ENCODE results near the gene ING1.
A peak's percentile ranks its signal among the peaks of the same experiment; 100 is the strongest.
"Not testable (repeated sequence)": the region's sequence is repeated elsewhere in the genome, so short reads cannot be mapped to it uniquely, and the experiment has no call there.

Gene ING1

DNA sequence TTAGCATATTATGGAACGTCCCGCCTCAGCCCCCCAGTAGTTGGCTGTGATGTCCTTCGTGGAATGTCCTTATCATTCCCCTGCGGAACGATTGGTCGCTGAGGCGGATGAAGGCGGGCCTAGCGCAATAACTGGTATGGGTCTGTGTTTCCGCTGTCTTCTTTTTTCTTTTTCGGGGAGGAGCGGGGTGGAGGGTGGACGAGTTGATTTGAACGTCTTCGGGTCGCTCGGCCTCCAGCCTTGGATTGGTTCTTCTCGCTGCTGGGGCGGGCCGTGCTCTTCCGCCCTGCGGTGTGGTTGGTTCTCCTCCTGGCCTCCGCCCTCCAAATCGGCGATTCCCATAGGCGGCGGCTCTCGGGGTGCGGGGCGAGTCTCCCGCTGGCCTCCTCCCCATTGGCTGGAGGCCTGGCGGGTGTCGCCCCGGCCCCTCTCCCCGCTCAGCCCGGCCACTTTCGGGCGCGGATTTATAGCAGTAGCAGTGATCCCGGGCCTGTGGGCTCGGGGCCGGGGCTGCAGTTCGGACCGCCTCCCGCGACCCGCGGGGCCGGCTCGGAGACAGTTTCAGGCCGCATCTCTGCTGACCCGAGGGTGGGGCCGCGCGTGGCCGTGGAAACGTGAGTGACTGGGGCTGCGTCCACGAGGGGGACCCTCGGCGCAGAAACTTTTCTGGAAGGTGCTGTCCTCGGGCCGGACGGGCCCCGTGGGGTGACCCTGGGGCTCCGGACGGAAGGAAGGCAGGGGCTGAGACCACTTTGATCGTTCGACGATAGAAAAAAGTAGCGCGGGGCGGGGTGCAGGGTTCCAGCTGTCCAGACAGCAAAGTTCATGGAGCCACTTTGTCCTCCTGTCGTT lies 2.1 kb downstream of the ING1 start:
- Histone ChIP-seq H3K27ac (ENCODE audit: insufficient read depth, low read depth, low read length, poor library complexity, severe bottlenecking) (peak overlapping the region; percentile 84), H3K36me3 (ENCODE audit: control insufficient read depth, insufficient read depth, low read length) (peaks cover 7% of the 10 kb centered on the region), H3K4me3 (ENCODE audit: insufficient read depth, low read depth, low read length) (peak overlapping the region; percentile 99), H3K9me3 (ENCODE audit: control insufficient read depth, low read length) (no peaks in the 10 kb centered on the region), H3K27me3 (ENCODE audit: control insufficient read depth, insufficient read depth, low read length, poor library complexity, severe bottlenecking) (no peaks in the 10 kb centered on the region), H3K4me1 (ENCODE audit: control insufficient read depth, insufficient read depth, low read length) (peaks cover 9% of the 10 kb centered on the region)
- 0 to 1% methylated on average over 74 of the region's 74 CpGs for WGBS, 2 experiments

DNA sequence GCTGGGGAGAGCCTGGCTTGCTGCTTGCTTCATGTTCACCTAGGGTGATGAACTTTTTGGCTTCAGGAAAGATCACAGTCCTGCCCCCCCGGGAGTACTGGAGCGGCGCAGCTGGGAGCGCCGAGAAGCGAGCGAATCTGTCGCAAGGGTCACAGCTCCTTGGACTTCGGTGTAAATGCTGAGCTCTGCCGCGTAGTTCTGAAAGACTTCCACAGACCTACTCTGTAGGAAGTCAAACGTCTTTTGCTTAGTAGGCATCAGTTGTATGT lies 2.7 kb downstream of the ING1 start:
- H3K4me3 ChIP-seq (ENCODE audit: insufficient read depth, low read depth, low read length) = peak overlapping the region; percentile 99
- no peaks in the 10 kb centered on the region for H3K27me3 ChIP-seq (ENCODE audit: control insufficient read depth, insufficient read depth, low read length, poor library complexity, severe bottlenecking)
- H3K9me3 ChIP-seq (ENCODE audit: control insufficient read depth, low read length) = no peaks in the 10 kb centered on the region
- WGBS, 2 experiments = 1 to 2% methylated on average over 12 of the region's 12 CpGs
- peaks cover 13% of the 10 kb centered on the region for H3K36me3 ChIP-seq (ENCODE audit: control insufficient read depth, insufficient read depth, low read length)
- peak overlapping the region; percentile 67 for H3K27ac ChIP-seq (ENCODE audit: insufficient read depth, low read depth, low read length, poor library complexity, severe bottlenecking)
- peaks cover 9% of the 10 kb centered on the region for H3K4me1 ChIP-seq (ENCODE audit: control insufficient read depth, insufficient read depth, low read length)

- Histone ChIP-seq H3K36me3 (ENCODE audit: control insufficient read depth, insufficient read depth, low read length) (peaks cover 13% of the 10 kb centered on the region), H3K27me3 (ENCODE audit: control insufficient read depth, insufficient read depth, low read length, poor library complexity, severe bottlenecking) (no peaks in the 10 kb centered on the region), H3K9me3 (ENCODE audit: control insufficient read depth, low read length) (no peaks in the 10 kb centered on the region), H3K4me1 (ENCODE audit: control insufficient read depth, insufficient read depth, low read length) (peaks cover 9% of the 10 kb centered on the region), H3K27ac (ENCODE audit: insufficient read depth, low read depth, low read length, poor library complexity, severe bottlenecking) (no peak overlapping the region), H3K4me3 (ENCODE audit: insufficient read depth, low read depth, low read length) (no peak overlapping the region)
- 96 to 97% methylated on average over 61 of the region's 61 CpGs for WGBS, 2 experiments
Measured at GRCh38 chr13:110719036-110719710, 5.7 kb downstream of the ING1 start.

- Histone ChIP-seq H3K9me3 (ENCODE audit: control insufficient read depth, low read length) (no peaks in the 10 kb centered on the region), H3K36me3 (ENCODE audit: control insufficient read depth, insufficient read depth, low read length) (peaks cover 13% of the 10 kb centered on the region), H3K4me3 (ENCODE audit: insufficient read depth, low read depth, low read length) (no peak overlapping the region), H3K4me1 (ENCODE audit: control insufficient read depth, insufficient read depth, low read length) (peaks cover 2% of the 10 kb centered on the region), H3K27me3 (ENCODE audit: control insufficient read depth, insufficient read depth, low read length, poor library complexity, severe bottlenecking) (no peaks in the 10 kb centered on the region), H3K27ac (ENCODE audit: insufficient read depth, low read depth, low read length, poor library complexity, severe bottlenecking) (no peak overlapping the region)
- WGBS, 2 experiments = 90 to 94% methylated on average over 4 of the region's 5 CpGs
Measured at GRCh38 chr13:110722971-110723370, 9.5 kb downstream of the ING1 start.

GRCh38 chr13:110723598-110723997 lies 10.1 kb downstream of the ING1 start:
- Histone ChIP-seq H3K27ac (ENCODE audit: insufficient read depth, low read depth, low read length, poor library complexity, severe bottlenecking) (no peak overlapping the region), H3K36me3 (ENCODE audit: control insufficient read depth, insufficient read depth, low read length) (peaks cover 13% of the 10 kb centered on the region), H3K27me3 (ENCODE audit: control insufficient read depth, insufficient read depth, low read length, poor library complexity, severe bottlenecking) (no peaks in the 10 kb centered on the region), H3K4me3 (ENCODE audit: insufficient read depth, low read depth, low read length) (no peak overlapping the region), H3K4me1 (ENCODE audit: control insufficient read depth, insufficient read depth, low read length) (no peaks in the 10 kb centered on the region), H3K9me3 (ENCODE audit: control insufficient read depth, low read length) (no peaks in the 10 kb centered on the region)
- WGBS, 2 experiments = 91 to 92% methylated on average over 8 of the region's 8 CpGs

DNA sequence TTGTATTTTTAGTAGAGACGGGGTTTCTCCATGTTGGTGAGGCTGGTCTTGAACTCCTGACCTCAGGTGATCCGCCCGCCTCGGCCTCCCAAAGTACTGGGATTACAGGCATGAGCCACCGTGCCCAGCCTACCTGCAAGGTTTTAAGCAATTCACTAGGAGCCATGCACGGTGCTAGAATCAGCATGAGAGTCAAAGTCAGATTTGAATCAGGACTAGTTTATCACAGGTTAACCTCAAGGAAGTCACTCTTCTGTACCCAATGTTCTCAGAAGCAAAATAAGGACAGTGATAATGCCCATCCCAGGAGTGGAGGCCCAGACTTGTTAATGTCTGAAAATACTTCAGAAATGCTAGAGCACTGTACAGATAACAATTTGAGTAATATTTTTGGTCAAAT lies 12.7 kb downstream of the ING1 start:
- H3K4me3 ChIP-seq (ENCODE audit: insufficient read depth, low read depth, low read length); H3K9me3 ChIP-seq (ENCODE audit: control insufficient read depth, low read length); H3K27ac ChIP-seq (ENCODE audit: insufficient read depth, low read depth, low read length, poor library complexity, severe bottlenecking); H3K4me1 ChIP-seq (ENCODE audit: control insufficient read depth, insufficient read depth, low read length); H3K27me3 ChIP-seq (ENCODE audit: control insufficient read depth, insufficient read depth, low read length, poor library complexity, severe bottlenecking); H3K36me3 ChIP-seq (ENCODE audit: control insufficient read depth, insufficient read depth, low read length): not testable (repeated sequence)
- WGBS, 2 experiments = 93 to 94% methylated on average over 6 of the region's 6 CpGs

- H3K4me3 ChIP-seq (ENCODE audit: insufficient read depth, low read depth, low read length) = no peak overlapping the region
- H3K27ac ChIP-seq (ENCODE audit: insufficient read depth, low read depth, low read length, poor library complexity, severe bottlenecking) = no peak overlapping the region
- WGBS, 2 experiments = 95 to 98% methylated on average over 9 of the region's 9 CpGs
- no peaks in the 10 kb centered on the region for H3K27me3 ChIP-seq (ENCODE audit: control insufficient read depth, insufficient read depth, low read length, poor library complexity, severe bottlenecking)
- no peaks in the 10 kb centered on the region for H3K4me1 ChIP-seq (ENCODE audit: control insufficient read depth, insufficient read depth, low read length)
- H3K9me3 ChIP-seq (ENCODE audit: control insufficient read depth, low read length) = no peaks in the 10 kb centered on the region
- no peaks in the 10 kb centered on the region for H3K36me3 ChIP-seq (ENCODE audit: control insufficient read depth, insufficient read depth, low read length)
Measured at GRCh38 chr13:110726726-110727125, 13.2 kb downstream of the ING1 start.

DNA sequence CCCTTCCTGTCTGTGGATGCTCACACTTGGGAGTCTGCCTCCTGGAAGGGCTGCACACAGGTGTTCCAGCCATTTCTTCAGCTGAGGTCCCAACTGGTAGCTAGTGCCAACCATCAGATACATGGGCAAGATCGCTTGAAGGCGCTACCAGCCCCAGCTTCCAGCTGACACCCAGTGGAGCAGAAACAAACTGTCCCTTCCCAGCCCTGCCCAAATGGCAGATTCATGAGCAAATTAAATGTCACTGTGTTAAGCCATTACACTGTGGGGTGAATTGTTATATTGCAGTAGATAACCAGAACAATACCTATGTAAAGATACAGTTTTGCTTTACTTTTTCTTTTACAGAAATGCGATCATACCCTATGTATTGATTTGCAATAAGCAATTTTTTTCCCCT lies 17.6 kb downstream of the ING1 start:
- Histone ChIP-seq H3K4me1 (ENCODE audit: control insufficient read depth, insufficient read depth, low read length) (no peaks in the 10 kb centered on the region), H3K4me3 (ENCODE audit: insufficient read depth, low read depth, low read length) (no peak overlapping the region), H3K27me3 (ENCODE audit: control insufficient read depth, insufficient read depth, low read length, poor library complexity, severe bottlenecking) (no peaks in the 10 kb centered on the region), H3K9me3 (ENCODE audit: control insufficient read depth, low read length) (no peaks in the 10 kb centered on the region), H3K27ac (ENCODE audit: insufficient read depth, low read depth, low read length, poor library complexity, severe bottlenecking) (no peak overlapping the region), H3K36me3 (ENCODE audit: control insufficient read depth, insufficient read depth, low read length) (no peaks in the 10 kb centered on the region)
- WGBS, 2 experiments = 91 to 96% methylated on average over 3 of the region's 3 CpGs

- Histone ChIP-seq H3K27ac (ENCODE audit: insufficient read depth, low read depth, low read length, poor library complexity, severe bottlenecking) (no peak overlapping the region), H3K4me1 (ENCODE audit: control insufficient read depth, insufficient read depth, low read length) (no peaks in the 10 kb centered on the region), H3K9me3 (ENCODE audit: control insufficient read depth, low read length) (no peaks in the 10 kb centered on the region), H3K36me3 (ENCODE audit: control insufficient read depth, insufficient read depth, low read length) (no peaks in the 10 kb centered on the region), H3K27me3 (ENCODE audit: control insufficient read depth, insufficient read depth, low read length, poor library complexity, severe bottlenecking) (no peaks in the 10 kb centered on the region), H3K4me3 (ENCODE audit: insufficient read depth, low read depth, low read length) (no peak overlapping the region)
- 94 to 98% methylated on average over 4 to 5 of the region's 5 CpGs for WGBS, 2 experiments
Measured at GRCh38 chr13:110734561-110734960, 21.1 kb downstream of the ING1 start.

DNA sequence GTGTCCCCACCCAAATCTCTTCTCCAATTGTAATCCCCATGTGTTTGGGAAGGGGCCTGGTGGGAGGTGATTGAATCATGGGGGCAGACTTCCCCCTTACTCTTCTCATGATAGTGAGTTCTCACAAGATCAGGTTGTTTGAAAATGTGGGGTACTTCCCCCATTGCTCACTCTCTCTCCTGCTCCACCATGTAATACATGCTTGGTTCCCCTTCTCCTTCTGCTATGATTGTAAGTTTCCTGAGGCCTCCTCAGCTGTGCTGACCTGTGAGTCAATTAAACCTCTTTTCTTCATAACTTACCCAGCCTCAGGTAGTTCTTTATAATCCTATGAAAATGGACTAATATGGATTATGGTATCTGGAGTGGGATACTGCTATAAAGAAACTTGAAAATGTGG lies 24.1 kb downstream of the ING1 start:
- H3K27ac ChIP-seq (ENCODE audit: insufficient read depth, low read depth, low read length, poor library complexity, severe bottlenecking) = no peak overlapping the region
- no peaks in the 10 kb centered on the region for H3K27me3 ChIP-seq (ENCODE audit: control insufficient read depth, insufficient read depth, low read length, poor library complexity, severe bottlenecking)
- no peaks in the 10 kb centered on the region for H3K9me3 ChIP-seq (ENCODE audit: control insufficient read depth, low read length)
- no peak overlapping the region for H3K4me3 ChIP-seq (ENCODE audit: insufficient read depth, low read depth, low read length)
- H3K36me3 ChIP-seq (ENCODE audit: control insufficient read depth, insufficient read depth, low read length) = no peaks in the 10 kb centered on the region
- no peaks in the 10 kb centered on the region for H3K4me1 ChIP-seq (ENCODE audit: control insufficient read depth, insufficient read depth, low read length)
